Hepatocyte (in vitro differentiated cells): ENCODE data around the gene INTS15.

Source experiments
- CTCF ChIP-seq: fragments of 200-600 bp; sonication (generic); IDR thresholded peaks from 2 replicates; pipeline ENCODE4 v1.5.1; 2016; ENCODE audit warnings: antibody characterized with exemption, mild to moderate bottlenecking; ENCODE audit not compliant: poor library complexity
- EZH2 ChIP-seq: fragments of 200-600 bp; sonication (generic); IDR thresholded peaks from 2 replicates; pipeline ENCODE4 v1.6.1; 2016; ENCODE audit warnings: antibody characterized with exemption, mild to moderate bottlenecking, borderline replicate concordance

GRCh38 chr7:6545398-6546126, 44.3 kb upstream of the INTS15 start:
- TF ChIP-seq EZH2 (no peak), CTCF (no peak)
